IgD-negative memory B cell (primary cell): Measurements from ENCODE around the gene JOSD2. TPM values are rescaled to one million over a fixed set of nuclear protein-coding genes. Genes with fewer than 3 reads are reported as not detected.
"Not testable (repeated sequence)": the region's sequence is repeated elsewhere in the genome, so short reads cannot be mapped to it uniquely, and the experiment has no call there.

Experiments used
- H3K27ac Mint-ChIP-seq, 3 donors: one replicate each; pipeline ENCODE4 v1.8.0; 2020 to 2022; ENCODE audit warnings: mild to moderate bottlenecking in 3 of 3, mixed read lengths in 3 of 3, moderate library complexity in 1 of 3
- H3K27me3 Mint-ChIP-seq: one replicate; pipeline ENCODE4 v1.8.0; 2021; ENCODE audit warnings: mixed read lengths
- H3K36me3 Mint-ChIP-seq: one replicate; pipeline ENCODE4 v1.8.0; 2020; ENCODE audit warnings: mild to moderate bottlenecking, mixed read lengths
- H3K4me1 Mint-ChIP-seq, 3 donors: one replicate each; pipeline ENCODE4 v1.8.0; 2020 to 2022; ENCODE audit warnings: mixed read lengths in 3 of 3, mild to moderate bottlenecking in 1 of 3
- H3K4me3 Mint-ChIP-seq, 4 donors: one replicate each; pipeline ENCODE4 v1.8.0; 2020 to 2022; ENCODE audit warnings: mild to moderate bottlenecking in 4 of 4, mixed read lengths in 4 of 4, moderate library complexity in 3 of 4
- H3K9me3 Mint-ChIP-seq, 3 donors: one replicate each; pipeline ENCODE4 v1.8.0; 2020 to 2021; ENCODE audit warnings: mixed read lengths in 3 of 3, mild to moderate bottlenecking in 1 of 3
- polyA plus RNA-seq: library from polyadenylated mRNA; unstranded; fragments of 300-500 nt; fragmentation: Illumina TruSeq; gene quantifications from one replicate; pipeline ENCODE4 v1.2.3, GENCODE V29; 2021

Gene JOSD2
- polyA plus RNA-seq, 1 donor from 2014 or later, result 15.0 TPM

DNA sequence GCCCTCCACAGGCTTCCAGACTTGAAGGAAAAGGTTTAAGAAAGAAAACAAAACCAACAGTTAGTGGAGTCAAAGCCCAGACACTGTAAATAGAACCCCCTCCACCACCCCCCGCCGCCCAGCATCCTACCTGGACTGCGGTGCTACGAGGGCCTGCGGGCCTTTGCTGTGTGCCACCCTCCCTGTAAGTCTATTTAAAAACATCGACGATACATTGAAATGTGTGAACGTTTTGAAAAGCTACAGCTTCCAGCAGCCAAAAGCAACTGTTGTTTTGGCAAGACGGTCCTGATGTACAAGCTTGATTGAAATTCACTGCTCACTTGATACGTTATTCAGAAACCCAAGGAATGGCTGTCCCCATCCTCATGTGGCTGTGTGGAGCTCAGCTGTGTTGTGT is 28.1 kb downstream of the JOSD2 start:
- Mint-ChIP-seq H3K9me3 (no peaks in the 10 kb centered on the region), H3K27me3 (no peaks in the 10 kb centered on the region), H3K4me3 (no peak overlapping the region), H3K27ac (peak overlapping the region in 1 of 3 donors; percentile 39), H3K4me1 (peaks cover 2 to 7% (median 3%) of the 10 kb centered on the region in 3 donors), H3K36me3 (peaks cover 6% of the 10 kb centered on the region)

DNA sequence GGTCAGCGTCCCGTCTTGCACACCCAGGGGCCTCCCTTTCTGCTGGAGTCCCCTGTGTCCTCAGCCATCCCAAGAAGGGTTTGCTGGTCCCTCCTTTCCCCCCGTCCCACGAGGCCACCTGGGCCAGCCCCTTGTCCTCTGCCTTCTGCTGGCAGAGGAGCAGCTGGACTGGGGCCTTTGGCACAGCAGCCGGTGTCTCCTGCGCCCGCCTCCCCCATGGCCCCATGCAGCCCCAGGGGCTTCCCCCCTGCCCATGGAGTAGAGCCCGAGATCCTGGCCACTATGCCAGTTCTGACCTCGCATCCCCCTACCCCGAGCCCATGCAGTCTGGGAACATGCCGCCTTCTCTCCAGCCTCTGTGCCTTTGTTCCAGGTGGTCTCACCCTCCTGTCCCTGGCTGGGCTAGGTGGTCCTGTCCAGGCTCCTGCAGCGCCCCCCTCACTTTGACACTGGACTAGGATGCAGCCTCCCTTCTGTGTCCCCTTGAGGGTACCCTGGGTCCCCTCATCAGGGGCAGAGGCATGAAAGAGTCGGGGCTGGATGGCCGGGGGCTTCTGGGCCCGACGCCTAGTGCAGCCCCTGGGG is 28.6 kb downstream of the JOSD2 start:
- Mint-ChIP-seq H3K4me3 (no peak overlapping the region), H3K27ac (peak overlapping the region in 1 of 3 donors; percentile 39), H3K9me3 (no peaks in the 10 kb centered on the region), H3K27me3 (no peaks in the 10 kb centered on the region), H3K36me3 (peaks cover 6% of the 10 kb centered on the region), H3K4me1 (peaks cover 8 to 13% (median 8%) of the 10 kb centered on the region in 3 donors)

DNA sequence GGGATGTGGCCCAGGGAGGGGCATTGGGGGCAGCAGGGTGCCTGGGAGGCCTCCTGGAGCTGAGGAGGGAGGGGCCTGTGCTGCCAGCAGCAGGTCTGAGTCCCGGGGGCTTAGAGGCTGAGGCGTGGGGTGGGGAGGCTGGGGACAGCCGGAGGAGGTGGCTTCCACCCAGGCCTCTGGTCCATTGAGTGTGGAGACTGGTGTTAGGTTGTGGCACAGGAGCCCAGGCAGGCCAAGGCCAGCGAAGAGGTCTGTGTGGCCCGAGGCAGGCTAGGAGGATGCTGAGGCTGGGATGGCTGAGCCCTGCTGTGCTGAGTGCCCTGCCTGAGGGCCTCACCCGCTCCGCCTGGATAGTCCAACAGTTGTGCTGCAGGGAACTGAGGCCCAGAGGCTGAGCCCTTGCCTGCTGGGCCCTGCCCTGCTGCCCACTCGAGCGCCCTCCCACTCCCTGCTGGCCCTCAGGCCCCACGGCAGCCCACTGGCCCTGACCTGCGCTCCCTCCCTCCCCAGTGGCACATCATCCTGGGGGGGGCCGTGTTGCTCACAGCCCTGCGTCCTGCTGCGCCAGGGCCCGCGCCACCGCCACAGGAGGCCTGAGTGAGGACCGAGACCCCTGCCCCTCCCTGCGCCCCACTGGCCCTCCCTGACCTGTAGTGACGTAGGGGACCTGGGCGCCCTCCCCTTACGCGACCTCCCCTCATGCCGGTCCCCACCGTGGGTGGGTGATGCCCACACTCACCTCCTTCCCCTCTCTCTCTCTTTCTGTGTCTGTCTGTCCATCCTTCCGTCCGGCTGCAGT is 29.4 kb downstream of the JOSD2 start:
- Mint-ChIP-seq H3K4me1 (peaks cover 8 to 15% (median 10%) of the 10 kb centered on the region in 3 donors), H3K27me3 (no peaks in the 10 kb centered on the region), H3K36me3 (peaks cover 6% of the 10 kb centered on the region), H3K27ac (no peak overlapping the region), H3K4me3 (no peak overlapping the region), H3K9me3 (no peaks in the 10 kb centered on the region)

DNA sequence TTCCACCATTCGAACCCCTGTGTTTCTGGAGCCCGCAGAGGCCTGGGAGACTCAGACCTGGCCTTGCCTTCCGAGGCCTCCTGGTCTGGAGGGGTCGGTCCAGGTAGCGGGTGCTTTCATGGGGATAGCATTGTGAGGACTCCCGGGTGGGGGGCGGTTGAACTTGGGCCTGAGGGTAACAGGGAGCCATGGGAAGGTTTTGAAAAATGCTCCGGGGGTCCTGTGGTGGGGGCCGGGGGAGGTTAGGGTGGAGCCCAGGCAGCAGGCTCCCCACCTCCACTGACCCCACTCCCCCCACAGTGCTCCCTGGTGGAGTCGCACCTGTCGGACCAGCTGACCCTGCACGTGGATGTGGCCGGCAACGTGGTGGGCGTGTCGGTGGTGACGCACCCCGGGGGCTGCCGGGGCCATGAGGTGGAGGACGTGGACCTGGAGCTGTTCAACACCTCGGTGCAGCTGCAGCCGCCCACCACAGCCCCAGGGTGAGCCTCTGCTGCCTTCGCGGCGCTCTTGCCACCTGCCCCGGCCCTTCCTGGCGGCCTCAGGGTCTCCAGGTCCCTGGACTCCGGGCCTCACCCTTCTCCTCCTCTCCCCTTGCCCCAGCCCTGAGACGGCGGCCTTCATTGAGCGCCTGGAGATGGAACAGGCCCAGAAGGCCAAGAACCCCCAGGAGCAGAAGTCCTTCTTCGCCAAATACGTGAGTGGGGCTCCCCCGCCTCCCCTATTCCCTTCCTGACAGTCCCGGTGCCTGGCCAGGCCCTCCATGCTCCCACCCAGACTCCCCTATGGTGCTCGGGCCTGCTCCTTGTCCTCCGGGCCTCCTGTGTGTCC is 30.5 kb downstream of the JOSD2 start:
- Mint-ChIP-seq H3K4me3 (no peak overlapping the region), H3K4me1 (peaks cover 8 to 15% (median 10%) of the 10 kb centered on the region in 3 donors), H3K27ac (no peak overlapping the region), H3K9me3 (no peaks in the 10 kb centered on the region), H3K36me3 (peaks cover 6% of the 10 kb centered on the region), H3K27me3 (no peaks in the 10 kb centered on the region)

DNA sequence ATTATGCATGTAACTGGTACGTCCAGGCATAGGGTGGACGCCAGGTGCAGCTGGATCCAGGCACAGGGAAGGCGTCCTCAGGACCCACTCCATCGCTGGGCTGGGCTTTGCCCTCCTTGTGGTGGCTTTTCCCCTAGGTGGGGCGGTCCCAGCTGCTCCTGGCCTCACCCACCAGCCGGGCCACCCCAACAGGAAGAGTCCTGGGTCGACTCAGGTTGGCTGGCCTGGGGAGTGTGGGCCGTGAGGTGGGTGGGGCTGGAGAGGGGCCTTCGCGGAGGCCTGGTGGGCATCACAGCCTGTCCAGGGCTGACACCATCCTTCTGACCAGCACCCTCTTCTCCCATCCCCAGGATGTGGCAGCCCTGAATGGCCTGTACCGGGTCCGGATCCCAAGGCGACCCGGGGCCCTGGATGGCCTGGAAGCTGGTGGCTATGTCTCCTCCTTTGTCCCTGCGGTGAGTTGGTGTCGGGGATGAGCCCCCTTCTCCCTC is 31.2 kb downstream of the JOSD2 start:
- H3K9me3 Mint-ChIP-seq, result no peaks in the 10 kb centered on the region
- no peaks in the 10 kb centered on the region for H3K27me3 Mint-ChIP-seq
- peaks cover 8 to 15% (median 11%) of the 10 kb centered on the region in 3 donors for H3K4me1 Mint-ChIP-seq
- no peak overlapping the region for H3K4me3 Mint-ChIP-seq
- H3K36me3 Mint-ChIP-seq, result peaks cover 6% of the 10 kb centered on the region
- H3K27ac Mint-ChIP-seq, result no peak overlapping the region

DNA sequence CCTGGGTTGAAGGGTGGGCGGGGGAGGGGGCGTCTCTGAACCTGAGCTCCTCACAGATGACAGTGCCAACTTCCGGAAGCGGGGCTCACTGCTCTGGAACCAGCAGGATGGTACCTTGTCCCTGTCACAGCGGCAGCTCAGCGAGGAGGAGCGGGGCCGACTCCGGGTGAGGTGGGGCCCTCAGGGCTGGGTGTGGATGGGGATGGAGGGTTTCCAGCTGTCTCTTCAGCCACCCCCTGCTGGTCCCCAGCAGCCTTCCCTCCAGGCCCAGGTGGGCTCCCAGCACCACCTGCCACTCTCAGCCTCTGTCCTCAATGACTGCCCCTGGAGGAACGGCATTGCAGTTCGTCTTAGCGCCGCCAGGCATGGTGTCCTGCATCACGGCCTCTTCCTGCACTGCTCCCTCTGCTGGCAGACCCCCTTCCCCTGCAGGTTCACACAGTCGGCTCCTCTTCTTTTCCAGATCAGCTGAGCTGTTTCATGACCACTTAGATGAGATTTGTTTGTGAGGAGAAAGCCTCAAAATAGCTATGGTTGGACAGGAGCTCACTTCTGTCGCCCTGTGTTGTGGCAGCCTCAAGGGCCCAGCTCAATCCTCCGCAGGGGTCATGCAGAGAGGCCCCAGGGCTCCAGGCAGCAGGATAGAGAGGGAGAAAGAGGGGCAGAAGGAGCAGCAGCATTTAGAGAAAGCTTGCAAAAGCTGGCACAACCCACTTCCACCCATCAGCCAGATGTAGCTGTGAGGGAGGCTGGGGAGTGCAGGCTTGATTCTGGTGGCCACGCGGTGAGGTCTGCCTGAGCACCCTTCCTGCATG is 31.9 kb downstream of the JOSD2 start:
- Mint-ChIP-seq H3K27ac (peak overlapping the region in 2 of 3 donors; percentile 65 to 87), H3K36me3 (peaks cover 6% of the 10 kb centered on the region)

DNA sequence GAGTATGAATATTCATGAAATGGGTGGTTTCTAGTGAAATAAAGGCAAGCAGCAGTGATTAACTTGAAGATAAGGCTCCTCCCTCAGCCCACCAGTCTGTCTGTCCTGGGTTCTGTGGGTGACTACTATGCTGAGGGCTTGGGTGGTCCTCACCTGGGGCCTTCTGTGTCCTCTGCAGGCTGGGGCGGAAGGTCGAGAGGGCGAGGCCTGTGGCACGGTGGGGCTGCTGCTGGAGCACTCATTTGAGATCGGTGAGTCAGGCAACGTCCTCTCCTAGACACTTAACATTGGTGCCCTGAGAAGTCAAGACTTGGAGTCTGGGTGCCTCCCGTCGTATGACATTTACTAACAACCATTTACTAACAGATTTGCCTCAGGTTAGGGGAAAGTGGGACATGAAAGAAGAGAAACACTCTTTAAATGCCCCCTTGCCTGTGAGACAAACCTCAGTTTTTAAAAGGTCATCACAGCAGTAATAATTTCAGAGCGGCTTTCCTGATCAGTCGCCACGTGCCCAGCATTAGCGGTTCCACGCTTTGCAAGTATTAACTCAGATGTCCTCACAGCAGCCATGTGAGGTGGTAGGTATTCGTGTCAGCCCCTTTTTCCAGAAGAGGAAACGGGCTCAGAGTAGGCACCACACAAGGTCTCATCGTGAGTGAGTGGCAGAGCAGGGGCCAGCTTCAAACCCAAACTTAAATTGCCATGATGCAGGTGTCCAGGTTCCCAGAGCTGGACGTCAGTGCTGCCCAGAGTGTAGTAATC is 33.1 kb downstream of the JOSD2 start:
- Mint-ChIP-seq H3K4me1 (peaks cover 8 to 14% (median 11%) of the 10 kb centered on the region in 3 donors), H3K27ac (peak overlapping the region in 2 of 3 donors; percentile 96 to 98), H3K4me3 (peak overlapping the region; percentile 94 to 100 (median 98)), H3K9me3 (no peaks in the 10 kb centered on the region), H3K27me3 (no peaks in the 10 kb centered on the region), H3K36me3 (peaks cover 2% of the 10 kb centered on the region)

More for the DNA sequence above, 31.9 kb downstream of the JOSD2 start:
- Mint-ChIP-seq H3K9me3 (no peaks in the 10 kb centered on the region), H3K27me3 (no peaks in the 10 kb centered on the region), H3K4me1 (peaks cover 8 to 15% (median 11%) of the 10 kb centered on the region in 3 donors), H3K4me3 (peak overlapping the region in 3 of 4 donors; percentile 17 to 55 (median 20))

DNA sequence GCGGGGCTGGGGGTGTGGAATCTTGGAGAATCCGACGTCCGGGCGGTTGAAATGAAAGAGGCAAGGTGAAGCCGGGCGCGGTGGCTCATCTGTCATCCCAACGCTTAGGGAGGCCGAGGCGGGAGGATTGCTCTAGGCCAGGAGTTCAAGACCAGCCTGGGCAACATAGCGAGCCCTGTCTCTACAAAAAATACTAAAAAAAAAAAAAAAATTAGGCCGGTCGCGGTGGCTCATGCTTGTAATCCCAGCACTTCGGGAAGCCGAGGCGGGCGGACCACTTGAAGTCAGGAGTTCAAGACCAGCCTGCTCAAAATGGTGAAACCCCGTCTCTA is 34.1 kb downstream of the JOSD2 start:
- Mint-ChIP-seq H3K27ac (peak overlapping the region; percentile 96 to 98 (median 98)), H3K4me1 (peaks cover 8 to 14% (median 11%) of the 10 kb centered on the region in 3 donors), H3K4me3 (peak overlapping the region; percentile 94 to 100 (median 98)), H3K36me3 (peaks cover 2% of the 10 kb centered on the region), H3K27me3 (no peaks in the 10 kb centered on the region), H3K9me3 (no peaks in the 10 kb centered on the region)

DNA sequence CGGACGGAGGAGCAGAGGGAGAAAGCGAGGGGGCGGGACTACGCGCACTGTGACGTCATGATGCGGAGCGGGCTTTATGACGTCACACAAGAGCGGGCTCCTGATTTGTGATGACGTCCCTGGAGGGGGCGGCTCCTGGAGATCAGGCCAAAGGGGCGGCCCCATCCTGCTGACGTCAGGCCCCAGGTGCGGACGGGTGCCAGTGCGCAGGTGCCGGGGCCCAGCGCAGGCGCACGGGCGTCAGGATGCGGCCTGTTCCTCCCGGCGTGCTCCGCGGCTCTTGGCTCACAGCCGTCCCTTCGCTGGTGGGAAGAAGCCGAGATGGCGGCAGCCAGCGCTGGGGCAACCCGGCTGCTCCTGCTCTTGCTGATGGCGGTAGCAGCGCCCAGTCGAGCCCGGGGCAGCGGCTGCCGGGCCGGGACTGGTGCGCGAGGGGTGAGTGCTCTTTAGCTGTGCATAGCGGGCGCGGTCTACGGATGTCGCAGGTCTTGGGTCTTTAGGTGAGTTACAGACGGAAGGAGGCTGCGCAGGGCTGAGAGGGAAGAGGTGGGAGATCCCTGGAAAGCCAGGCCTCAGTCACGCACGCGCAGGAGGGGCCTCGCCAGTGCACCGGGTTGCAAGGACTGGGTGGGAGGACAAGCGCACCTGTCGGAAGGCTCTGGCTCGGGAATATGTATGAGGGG is 34.6 kb downstream of the JOSD2 start, which contains the start of the genes EMC10 and GARIN5A:
Gene EMC10, plus strand, starts transcription at position 284 of the 683 bp plus-strand sequence. Its CDS starts 38 bp downstream, at position 322.
Gene GARIN5A, minus strand, starts transcription at position 625 of the 683 bp plus-strand sequence. Its CDS starts 460 bp downstream, at position 165.
- Mint-ChIP-seq H3K9me3 (no peaks in the 10 kb centered on the region), H3K36me3 (peaks cover 2% of the 10 kb centered on the region), H3K27ac (peak within 1 kb of the TSS; percentile 96 to 98 (median 98)), H3K27me3 (no peaks in the 10 kb centered on the region), H3K4me1 (peaks cover 8 to 14% (median 11%) of the 10 kb centered on the region in 3 donors), H3K4me3 (peak within 1 kb of the TSS; percentile 94 to 100 (median 98))

DNA sequence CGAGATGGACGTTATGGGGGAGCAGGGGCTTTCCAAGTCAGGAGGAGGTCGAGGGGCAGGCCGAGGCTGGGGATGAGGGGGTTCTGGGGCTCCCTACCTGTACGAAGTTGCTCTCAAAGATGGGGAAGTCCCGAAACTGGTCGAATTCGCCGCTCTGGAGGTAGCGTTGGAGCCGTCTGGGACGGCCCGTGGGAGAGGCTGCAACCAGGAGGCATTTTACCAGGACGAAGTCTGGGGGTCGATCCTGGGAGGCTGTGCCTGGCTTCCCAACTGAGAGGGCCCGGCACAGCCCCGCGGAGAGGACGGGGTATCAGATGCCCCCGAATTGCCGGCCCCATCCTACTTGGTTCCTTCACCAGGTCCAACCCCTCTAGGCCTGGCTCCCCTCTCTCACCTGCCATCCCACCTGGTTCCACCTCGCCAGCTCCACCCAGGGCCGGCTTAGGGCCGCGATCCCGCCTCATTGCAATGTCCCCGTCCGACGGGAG is 35.2 kb downstream of the JOSD2 start:
- Mint-ChIP-seq H3K27me3 (no peaks in the 10 kb centered on the region), H3K4me3 (peak overlapping the region; percentile 94 to 100 (median 98)), H3K4me1 (peaks cover 8 to 14% (median 10%) of the 10 kb centered on the region in 3 donors), H3K27ac (peak overlapping the region; percentile 96 to 98 (median 98)), H3K36me3 (no peaks in the 10 kb centered on the region), H3K9me3 (no peaks in the 10 kb centered on the region)

DNA sequence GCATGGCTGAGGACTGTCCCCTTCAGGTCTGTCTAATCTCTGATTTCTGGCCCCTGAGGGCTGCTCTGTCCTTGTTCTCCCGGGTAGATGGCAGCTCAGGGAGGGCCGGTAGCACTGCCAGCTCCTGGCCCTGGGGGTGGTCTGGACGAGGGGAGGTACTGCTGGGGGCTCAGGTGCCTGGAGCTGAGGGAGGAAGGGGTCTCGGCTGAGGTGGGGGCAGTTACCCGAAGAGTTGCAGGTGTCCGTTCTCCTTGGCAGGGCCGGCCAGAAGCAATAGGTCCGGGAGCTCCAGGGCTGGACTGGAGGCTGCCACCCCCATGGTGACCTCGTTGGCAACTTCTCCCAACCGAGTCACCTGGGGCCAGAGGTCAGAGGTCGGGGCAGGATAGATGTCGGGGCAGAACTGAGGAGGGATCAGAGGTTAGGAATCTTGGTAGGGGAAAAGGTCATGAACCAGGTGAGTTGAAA is 35.9 kb downstream of the JOSD2 start:
- Mint-ChIP-seq H3K27ac (peak overlapping the region; percentile 65 to 98 (median 96)), H3K9me3 (no peaks in the 10 kb centered on the region), H3K4me3 (peak overlapping the region; percentile 58 to 100 (median 80)), H3K4me1 (peaks cover 8 to 14% (median 10%) of the 10 kb centered on the region in 3 donors), H3K27me3 (no peaks in the 10 kb centered on the region), H3K36me3 (no peaks in the 10 kb centered on the region)

DNA sequence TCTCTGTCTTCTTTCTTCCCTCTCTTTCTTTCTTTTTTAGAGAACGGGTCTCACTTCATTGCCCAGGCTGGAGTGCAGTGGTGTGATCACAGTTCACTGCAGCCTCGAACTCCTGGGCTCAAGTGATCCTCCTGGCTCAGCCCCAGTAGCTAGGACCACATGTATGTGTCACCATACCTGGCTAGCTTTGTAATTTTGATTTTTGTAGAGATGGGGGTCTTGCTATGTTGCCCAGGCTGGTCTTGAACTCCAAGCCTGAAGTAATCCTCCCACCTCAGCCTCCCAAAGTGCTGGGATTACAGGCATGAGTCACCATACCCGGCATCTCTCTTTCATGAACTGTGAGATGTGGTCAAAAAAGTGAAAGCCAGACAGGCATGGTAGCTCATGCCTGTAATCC is 37.7 kb downstream of the JOSD2 start:
- not testable (repeated sequence) for H3K9me3 Mint-ChIP-seq, H3K27me3 Mint-ChIP-seq

DNA sequence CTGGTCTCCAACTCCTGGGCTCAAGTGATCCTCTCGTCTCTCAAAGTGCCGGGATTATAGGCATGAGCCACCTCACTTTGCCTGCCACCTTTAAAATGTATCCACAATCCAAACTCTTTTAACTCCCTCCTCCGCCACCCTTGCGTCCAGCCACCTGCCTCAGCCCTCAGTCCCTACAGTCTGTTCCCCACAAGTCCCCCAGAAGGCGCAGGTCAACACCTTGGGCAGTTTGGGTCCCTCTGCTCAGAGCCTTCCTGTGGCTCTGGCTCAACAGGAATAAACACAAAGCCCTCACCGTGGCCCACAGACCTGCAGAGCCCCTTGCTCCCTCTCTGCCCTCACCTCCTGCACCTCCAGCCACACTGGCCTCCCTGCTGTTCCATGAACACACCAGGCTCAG is 42.2 kb downstream of the JOSD2 start:
- H3K9me3 Mint-ChIP-seq, result no peaks in the 10 kb centered on the region
- peaks cover 4% of the 10 kb centered on the region for H3K27me3 Mint-ChIP-seq
- no peak overlapping the region for H3K27ac Mint-ChIP-seq
- H3K4me1 Mint-ChIP-seq, result no peaks in the 10 kb centered on the region
- no peaks in the 10 kb centered on the region for H3K36me3 Mint-ChIP-seq
- H3K4me3 Mint-ChIP-seq, result no peak overlapping the region

More for the DNA sequence above, 37.7 kb downstream of the JOSD2 start:
- H3K4me1 Mint-ChIP-seq, result peaks cover 8 to 10% (median 10%) of the 10 kb centered on the region in 3 donors
- H3K4me3 Mint-ChIP-seq, H3K36me3 Mint-ChIP-seq: not testable (repeated sequence)
- peak overlapping the region; percentile 16 to 74 (median 59) for H3K27ac Mint-ChIP-seq
